LoVo (cell line): ENCODE results near the gene TMCC2.

Source experiments
- DNase-seq: peaks from one replicate; pipeline ENCODE4 v3.0.0-alpha.2; 2016; ENCODE audit warnings: low spot score

TMCC2 gene

GRCh38 chr1:205240118-205240517 lies 12.4 kb downstream of the TMCC2 start:
- no peak for DNase-seq

GRCh38 chr1:205240569-205240968 lies 12.8 kb downstream of the TMCC2 start:
- DNase-seq: no peak

GRCh38 chr1:205241366-205242030 lies 13.8 kb downstream of the TMCC2 start:
- DNase-seq: no peak

- DNase-seq: no peak
These were observed 15.8 kb downstream of the TMCC2 start for GRCh38 chr1:205243350-205244191.

- no peak for DNase-seq
These were observed 16.6 kb downstream of the TMCC2 start for GRCh38 chr1:205244384-205244783.

GRCh38 chr1:205245096-205245495 lies 17.4 kb downstream of the TMCC2 start:
- no peak for DNase-seq

GRCh38 chr1:205246351-205247119 lies 18.8 kb downstream of the TMCC2 start:
- no peak for DNase-seq

- no peak for DNase-seq
These were observed 19.6 kb downstream of the TMCC2 start for GRCh38 chr1:205247130-205247921.

- DNase-seq: no peak
These were observed 21.3 kb downstream of the TMCC2 start for GRCh38 chr1:205248793-205249601.

GRCh38 chr1:205249651-205250050 lies 21.9 kb downstream of the TMCC2 start:
- no peak for DNase-seq

- DNase-seq: no peak
These were observed 23.0 kb downstream of the TMCC2 start for GRCh38 chr1:205250699-205251098.

- DNase-seq: no peak
These were observed 23.8 kb downstream of the TMCC2 start for GRCh38 chr1:205251576-205251975.

GRCh38 chr1:205255941-205256780 lies 28.4 kb downstream of the TMCC2 start:
- peak; percentile 78 for DNase-seq

- DNase-seq: no peak
These were observed 29.3 kb downstream of the TMCC2 start for GRCh38 chr1:205256951-205257625.

GRCh38 chr1:205257735-205258134 lies 30.0 kb downstream of the TMCC2 start:
- DNase-seq: no peak

- peak; percentile 13 for DNase-seq
These were observed 30.5 kb downstream of the TMCC2 start for GRCh38 chr1:205258261-205258691.

- DNase-seq: no peak
These were observed 31.0 kb downstream of the TMCC2 start for GRCh38 chr1:205258719-205259118.

- DNase-seq: no peak
These were observed 31.6 kb downstream of the TMCC2 start for GRCh38 chr1:205259324-205259832.

- DNase-seq: no peak
These were observed 32.3 kb downstream of the TMCC2 start for GRCh38 chr1:205259998-205260397.
